HTR-8/SVneo (cell line): Measurements from ENCODE around the gene ADGRB2.

Experiments used
- DNase-seq: peaks from one replicate; pipeline ENCODE4 v3.0.0; 2011; ENCODE audit warnings: low spot score, mixed read lengths; ENCODE audit not compliant: insufficient read length
- FAIRE-seq: peaks from 2 replicates; lab custom pipeline; 2011; peaks lifted over from hg19 to GRCh38; lab: Jason Lieb, UNC

ADGRB2 gene

GRCh38 chr1:31690921-31691320 is 73.2 kb downstream of the ADGRB2 start:
- FAIRE-seq (no peak), DNase-seq (no peak)

- DNase-seq, result peak; percentile 87
- peak; percentile 78 for FAIRE-seq
Observed at GRCh38 chr1:31689854-31690253, 74.3 kb downstream of the ADGRB2 start.

- no peak for FAIRE-seq
- DNase-seq, result no peak
Observed at GRCh38 chr1:31689379-31689778, 74.8 kb downstream of the ADGRB2 start.

- no peak for DNase-seq
- FAIRE-seq, result no peak
Observed at GRCh38 chr1:31688233-31688918, 75.8 kb downstream of the ADGRB2 start.

GRCh38 chr1:31687601-31688000 is 76.5 kb downstream of the ADGRB2 start:
- DNase-seq (no peak), FAIRE-seq (no peak)

- no peak for FAIRE-seq
Observed at GRCh38 chr1:31685795-31686194, 78.3 kb downstream of the ADGRB2 start.

GRCh38 chr1:31683997-31684396 is 80.1 kb downstream of the ADGRB2 start:
- DNase-seq (no peak), FAIRE-seq (no peak)

More at GRCh38 chr1:31685795-31686194, 78.3 kb downstream of the ADGRB2 start:
- no peak for DNase-seq

GRCh38 chr1:31681415-31681814 is 82.7 kb downstream of the ADGRB2 start:
- FAIRE-seq, result no peak
- no peak for DNase-seq

GRCh38 chr1:31679676-31680230 is 84.4 kb downstream of the ADGRB2 start:
- DNase-seq, result no peak
- no peak for FAIRE-seq

GRCh38 chr1:31679091-31679490 is 85.0 kb downstream of the ADGRB2 start:
- no peak for FAIRE-seq
- no peak for DNase-seq

- FAIRE-seq, result no peak
- no peak for DNase-seq
Observed at GRCh38 chr1:31678681-31679080, 85.5 kb downstream of the ADGRB2 start.

GRCh38 chr1:31677949-31678348 is 86.2 kb downstream of the ADGRB2 start:
- FAIRE-seq (no peak), DNase-seq (no peak)

GRCh38 chr1:31677401-31677800 is 86.7 kb downstream of the ADGRB2 start:
- DNase-seq (no peak), FAIRE-seq (no peak)
